Stimulated activated CD8-positive, alpha-beta memory T cell treated with anti-CD3 and anti-CD28 coated beads, Interleukin-4, amount 100 ng/mL, for 1 hour (primary cell): Measurements from ENCODE around the gene TMPRSS4.

Source experiments
- DNase-seq, 2 donors: peaks; one replicate each; pipeline ENCODE4 v3.0.0-alpha.2; 2020; ENCODE audit warnings: low read depth in 2 of 2, low spot score in 1 of 2

TMPRSS4 gene, protein sequence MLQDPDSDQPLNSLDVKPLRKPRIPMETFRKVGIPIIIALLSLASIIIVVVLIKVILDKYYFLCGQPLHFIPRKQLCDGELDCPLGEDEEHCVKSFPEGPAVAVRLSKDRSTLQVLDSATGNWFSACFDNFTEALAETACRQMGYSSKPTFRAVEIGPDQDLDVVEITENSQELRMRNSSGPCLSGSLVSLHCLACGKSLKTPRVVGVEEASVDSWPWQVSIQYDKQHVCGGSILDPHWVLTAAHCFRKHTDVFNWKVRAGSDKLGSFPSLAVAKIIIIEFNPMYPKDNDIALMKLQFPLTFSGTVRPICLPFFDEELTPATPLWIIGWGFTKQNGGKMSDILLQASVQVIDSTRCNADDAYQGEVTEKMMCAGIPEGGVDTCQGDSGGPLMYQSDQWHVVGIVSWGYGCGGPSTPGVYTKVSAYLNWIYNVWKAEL

DNA sequence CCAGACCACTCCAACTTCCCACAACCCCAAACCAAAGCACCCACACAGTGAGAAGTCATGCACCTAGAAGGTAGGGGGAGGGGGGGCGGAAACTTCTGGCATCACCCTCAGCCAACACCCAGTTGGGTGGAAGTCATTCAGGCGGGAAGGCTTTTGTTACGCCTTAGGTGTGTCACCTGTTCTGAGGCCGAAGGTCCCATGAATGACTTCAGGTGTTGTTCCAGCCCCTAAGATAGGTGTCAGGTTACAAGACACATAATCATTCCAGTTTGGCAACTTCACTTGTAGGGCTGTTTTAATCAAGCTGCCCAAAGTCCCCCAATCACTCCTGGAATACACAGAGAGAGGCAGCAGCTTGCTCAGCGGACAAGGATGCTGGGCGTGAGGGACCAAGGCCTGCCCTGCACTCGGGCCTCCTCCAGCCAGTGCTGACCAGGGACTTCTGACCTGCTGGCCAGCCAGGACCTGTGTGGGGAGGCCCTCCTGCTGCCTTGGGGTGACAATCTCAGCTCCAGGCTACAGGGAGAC is at the start of gene TMPRSS4:
TSS of gene TMPRSS4 (plus strand) at position 325 of the 528 bp plus-strand sequence. CDS start 225 bp downstream, outside the sequence.
- DNase-seq, result no peak

DNA sequence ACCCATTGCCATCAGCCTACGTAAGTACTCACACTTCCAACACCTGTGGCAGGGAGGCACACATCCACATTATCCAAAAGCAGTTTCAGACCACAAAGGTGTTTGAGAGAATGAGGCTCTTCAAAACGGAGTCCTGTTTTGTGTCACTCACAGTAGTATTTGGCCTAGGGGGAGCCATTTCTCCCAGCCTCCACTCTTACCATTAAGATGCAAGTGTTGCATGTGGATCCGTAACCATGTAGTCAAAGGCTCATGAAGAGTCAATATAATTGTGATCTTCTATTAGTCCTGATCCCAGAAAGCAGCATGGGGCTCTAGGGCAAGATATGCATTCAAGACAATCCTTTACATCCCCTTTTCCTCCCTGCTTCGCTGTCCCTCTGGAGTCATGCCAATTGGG is 49.2 kb upstream of the TMPRSS4 start:
- DNase-seq, result no peak

DNA sequence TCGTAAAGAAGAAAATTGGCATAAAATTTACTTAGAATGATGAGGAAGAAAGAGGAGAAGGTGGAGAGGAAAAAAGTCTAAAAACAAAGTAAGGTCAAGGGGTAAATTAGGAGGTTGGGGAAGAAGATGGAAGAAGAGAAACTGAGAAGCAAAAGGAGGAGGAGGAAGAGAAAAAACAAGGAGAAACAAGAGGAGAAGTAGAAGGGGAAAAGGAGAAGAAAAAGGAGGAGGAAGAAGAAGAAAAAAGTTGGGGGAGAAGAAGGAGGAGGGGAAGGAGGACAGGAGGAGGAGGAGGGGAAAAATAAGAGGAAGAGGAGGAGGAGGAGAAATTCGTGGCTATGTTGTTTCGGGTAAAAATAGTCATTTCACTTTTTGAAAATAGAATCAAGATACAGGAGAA is 48.3 kb upstream of the TMPRSS4 start:
- DNase-seq, result no peak

DNA sequence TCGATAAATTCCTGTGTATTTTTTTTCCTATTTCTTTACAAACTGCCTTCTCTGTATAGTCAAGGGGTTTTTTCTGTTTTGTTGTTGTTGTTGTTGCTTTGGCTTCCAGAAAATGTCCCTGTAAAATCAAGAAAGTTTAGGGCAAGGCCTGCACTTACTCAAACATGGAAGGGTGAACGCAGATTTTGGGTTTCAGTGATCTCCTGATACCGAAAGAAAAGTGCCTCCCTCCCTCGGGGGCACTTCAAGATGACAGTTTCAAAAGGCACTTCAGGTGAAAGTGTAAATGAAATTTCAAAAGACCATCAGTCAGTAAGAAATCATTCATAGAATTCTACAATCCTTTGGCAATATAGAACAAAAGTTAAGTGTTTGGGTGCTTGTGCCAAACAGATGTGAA is 43.4 kb upstream of the TMPRSS4 start:
- DNase-seq, result no peak

DNA sequence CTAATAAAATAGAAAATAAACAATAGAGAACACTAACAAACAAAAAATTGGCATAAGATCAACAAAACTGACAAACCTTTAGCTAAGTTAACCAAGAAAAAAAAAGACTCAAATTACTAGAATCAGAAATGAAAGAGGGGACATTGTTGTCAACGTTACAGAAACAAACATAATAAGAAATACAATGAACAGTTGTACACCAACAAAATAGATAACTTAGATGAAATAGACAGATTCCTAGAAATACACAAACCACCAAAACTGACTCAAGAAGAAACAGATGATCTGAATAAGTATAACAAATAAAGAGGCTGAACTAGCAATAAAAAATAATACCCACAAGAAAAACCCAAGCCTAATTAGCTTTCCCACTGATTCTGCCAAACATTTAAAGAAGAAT is 34.7 kb upstream of the TMPRSS4 start:
- no peak for DNase-seq

DNA sequence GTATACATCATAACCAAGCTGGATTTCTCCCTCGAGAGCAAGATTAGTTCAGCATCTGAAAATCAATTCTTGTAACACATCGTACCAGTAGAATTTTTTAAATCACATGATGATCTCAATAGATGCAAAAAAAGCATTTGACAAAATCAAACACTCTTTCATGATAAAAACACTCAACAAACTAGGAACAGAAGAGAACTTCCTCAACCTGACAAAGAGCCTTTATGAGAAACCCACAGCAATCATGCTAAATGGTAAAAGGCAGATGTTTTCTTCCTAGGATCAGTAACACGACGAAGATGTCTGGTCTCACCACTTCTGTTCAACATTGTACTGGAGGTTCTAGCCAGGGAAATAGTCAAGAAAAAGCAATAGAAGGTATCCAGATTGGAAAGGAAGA is 34.1 kb upstream of the TMPRSS4 start:
- DNase-seq, result no peak

DNA sequence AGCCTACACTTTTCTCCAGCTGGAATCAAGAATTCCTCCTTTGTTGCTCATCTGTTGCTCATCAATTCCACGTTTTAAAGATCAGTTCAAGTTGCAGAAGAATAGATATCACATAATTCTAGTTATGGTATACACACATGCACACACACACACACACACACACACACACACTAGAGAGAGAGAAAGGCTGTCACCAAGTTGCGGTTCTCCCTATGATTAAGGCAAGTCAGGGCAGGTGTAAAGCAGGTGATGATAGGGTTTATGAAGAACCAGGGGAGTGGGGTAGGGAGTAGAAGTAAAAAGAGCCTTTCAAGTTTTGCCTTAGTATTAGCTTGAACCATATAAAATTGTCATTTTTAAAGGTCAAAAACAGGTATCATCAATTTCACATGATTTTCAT is 31.7 kb upstream of the TMPRSS4 start:
- no peak for DNase-seq

DNA sequence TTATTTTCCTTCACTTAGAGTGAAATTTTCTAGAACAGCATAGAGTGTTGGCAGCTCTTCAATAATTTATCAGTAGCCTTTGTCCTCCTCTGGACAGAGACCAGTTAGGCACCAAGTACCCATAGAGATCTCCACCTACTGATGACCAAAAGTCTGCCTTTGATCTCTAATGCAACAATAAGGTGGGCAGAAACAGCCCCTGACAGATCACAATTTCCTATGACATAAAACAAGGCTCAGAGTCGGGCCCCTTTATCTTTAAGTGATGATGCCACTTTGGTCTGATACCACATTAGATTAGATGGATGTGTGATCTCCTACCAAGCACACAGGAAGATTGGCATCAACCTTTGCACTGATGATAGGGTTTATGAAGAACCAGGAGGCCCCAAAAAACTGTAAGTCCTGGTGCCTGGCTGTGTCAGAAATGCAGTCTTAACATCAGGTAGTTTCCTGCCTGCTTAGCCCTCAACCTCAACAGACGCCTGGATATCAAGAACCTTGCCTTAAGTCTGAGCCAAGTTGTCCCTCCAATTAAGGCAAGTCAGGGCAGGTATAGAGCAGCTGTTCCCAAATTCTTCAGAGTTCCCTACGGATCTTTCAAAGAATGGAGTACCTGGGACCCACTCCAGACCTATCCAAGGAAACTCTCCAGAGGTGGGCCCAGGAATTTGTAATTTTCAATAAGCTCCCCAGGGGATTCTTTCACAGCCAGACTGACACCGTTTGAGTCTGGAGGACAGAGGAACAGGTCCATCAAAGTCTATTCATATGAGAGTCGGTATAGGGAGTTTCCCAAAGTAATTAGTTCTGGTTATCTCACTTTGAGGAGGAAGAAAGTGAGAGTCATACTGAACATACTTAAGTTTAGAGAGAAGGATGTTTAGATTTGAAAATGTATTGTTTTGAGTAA is 30.6 kb upstream of the TMPRSS4 start:
- peak in 1 of 2 donors; percentile 30 for DNase-seq

DNA sequence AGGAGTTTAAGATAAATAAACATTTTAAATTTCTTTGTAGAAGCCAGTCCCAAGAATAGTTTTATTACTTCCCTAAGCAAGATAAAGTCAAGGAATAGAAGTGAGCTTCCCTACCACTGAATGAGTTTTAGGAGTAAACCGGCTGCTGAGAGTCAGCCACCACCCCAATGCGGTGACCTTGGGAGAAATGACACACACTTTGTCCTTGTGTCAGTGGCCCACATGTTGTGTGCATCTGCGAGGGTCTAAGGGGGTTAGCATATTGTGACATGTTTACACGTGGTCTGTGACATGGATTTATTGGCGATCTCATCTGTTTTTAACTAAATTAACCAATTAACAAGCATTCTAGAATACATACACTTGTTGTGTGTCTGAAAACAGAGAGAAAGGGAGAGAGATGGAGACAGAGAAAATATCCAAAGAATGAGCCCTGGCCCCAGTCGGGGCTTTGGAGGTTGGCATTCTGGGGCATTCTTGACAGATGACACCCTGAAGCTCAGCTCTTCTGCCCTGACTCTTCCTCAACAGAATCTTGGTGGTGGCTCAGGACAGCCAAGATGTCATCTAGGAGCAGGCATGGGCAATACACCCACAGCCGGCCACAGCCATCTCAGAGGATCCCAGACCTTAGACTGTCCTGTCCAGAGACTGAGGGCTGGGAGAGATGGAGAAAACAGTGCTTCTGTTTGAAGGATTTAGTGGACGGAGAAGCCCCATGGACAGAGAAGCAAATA is 29.7 kb upstream of the TMPRSS4 start:
- no peak for DNase-seq

DNA sequence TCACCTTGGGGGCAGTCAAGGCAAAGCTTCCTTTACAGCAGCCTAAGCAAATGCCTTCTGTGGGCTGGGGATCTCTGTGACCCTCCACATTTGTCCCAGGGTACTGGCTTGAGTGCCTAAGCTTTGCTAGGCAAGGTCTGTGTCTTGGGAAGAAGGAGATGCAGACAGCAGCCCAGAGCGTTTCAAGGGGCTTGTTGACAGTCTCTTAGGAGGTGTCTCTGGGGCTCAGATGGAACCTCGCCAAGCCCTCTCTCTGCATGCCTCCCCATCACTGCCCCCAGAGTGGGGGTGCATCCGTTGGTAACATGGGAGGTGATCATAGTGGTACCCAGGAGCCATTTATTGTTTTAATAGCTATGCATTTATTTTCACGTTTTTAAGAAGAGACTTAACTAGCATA is 29.1 kb upstream of the TMPRSS4 start:
- no peak for DNase-seq

DNA sequence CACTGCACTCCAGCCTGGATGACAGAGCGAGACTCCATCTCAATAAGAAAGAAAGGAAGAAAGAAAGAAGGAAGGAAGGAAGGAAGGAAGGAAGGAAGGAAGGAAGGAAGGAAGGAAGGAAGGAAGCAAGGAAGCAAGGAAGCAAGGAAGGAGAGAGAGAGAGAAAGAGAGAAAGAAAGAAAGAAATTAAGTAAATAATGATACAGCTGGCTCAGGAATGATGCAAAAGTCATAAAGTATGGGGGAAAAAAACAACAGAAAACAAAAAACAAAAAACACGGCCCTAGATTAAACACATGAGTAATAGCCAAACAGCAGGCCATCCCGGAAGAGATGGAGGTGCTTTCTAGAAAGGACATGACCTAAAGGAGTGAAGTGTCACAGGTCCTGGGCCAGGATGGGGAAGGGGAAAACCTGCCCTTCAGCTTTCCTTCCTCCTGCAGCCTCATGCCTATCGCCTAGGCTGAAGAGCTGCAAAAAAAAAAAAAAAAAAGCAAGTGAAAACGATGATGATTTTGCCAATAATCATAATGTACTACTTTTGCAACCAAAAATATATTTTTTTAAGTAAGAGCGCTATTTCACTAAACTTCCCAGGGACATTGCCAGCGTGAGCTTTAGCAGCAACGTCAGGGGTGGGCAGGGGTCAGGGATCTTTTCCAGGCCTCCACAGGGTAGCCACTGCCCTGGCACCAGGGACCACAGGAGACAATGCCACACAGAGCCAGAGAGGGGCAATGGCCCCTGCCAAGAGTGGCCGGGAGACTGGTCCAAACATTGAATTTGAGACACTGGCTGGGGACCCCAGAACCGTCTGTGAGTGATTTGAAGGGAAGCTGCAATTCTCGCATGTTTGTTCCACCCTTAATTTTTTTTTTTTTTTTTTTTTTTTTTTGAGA is 28.2 kb upstream of the TMPRSS4 start:
- DNase-seq, result no peak

DNA sequence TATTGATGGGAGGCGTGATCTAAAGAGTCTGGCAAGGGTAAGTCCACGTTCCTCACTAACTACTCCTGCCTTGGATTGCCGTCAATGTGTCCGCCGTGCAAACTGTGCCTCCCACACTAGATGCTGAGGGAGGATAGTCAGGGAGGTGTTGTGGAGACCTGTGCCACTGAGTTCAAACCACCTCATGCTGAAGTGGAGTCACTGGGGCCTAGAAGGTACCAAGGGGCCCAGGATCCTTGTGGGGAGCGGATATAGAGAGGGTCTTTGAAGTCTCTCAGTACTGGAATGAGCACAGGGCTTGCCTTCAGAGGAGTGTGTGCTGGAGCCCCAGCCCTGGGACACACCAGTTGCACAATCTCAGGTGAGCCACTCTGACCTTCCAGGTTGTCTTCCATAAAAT is 27.1 kb upstream of the TMPRSS4 start:
- DNase-seq, result no peak

DNA sequence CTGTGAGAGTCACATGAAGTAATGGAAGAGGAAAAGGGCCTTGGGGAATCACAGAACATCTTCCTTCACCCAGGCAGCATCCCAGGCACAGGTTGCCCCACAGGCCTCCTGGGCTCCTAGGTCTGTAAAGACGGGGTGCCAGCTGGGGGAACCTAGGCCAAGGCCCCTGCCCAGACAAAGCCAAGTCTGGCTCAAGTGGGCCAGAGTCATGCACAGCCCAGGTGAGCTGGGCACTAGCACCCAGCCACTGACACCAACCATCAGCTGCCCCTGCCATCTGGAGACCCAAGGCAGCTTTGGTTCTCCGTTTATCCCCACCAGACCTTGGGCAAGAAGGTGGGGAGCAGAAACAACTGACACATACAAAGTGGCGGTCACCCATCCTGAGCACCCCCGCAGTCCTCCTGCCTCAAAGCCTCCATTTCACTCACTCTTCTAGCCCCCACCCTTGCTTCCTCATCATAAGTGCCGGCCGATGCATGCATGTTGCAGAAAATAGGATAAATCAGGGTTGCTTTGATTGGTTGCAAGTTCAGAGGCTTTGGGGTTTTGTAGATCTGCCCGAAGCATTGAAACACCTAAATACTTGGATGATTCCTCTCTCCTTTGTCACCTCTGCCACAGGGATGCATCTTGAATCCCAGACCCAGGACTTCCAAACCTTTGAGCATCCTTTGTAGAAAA is 26.5 kb upstream of the TMPRSS4 start:
- DNase-seq, result no peak

DNA sequence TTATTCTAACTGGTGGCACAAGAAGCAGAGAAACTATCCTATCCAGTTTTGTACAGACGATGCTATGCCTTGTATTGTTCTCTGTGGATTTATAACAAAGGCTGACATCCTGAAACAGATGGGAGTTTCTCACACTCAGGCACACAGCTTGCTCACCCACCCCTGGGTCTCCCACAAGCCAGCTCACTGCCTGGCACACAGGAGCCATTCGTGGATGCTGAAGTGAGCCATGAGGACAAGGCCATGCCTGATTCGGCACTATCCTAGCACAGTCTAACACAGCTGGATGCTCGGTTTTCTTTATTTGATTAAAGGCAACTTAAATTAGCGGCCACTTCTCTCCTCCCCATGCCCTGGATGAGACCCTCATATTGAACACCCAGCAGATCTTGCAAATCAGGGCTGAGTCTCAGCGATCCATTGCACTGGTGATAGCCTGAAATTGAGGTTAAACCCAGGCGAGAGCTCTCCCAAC is 25.7 kb upstream of the TMPRSS4 start:
- no peak for DNase-seq

DNA sequence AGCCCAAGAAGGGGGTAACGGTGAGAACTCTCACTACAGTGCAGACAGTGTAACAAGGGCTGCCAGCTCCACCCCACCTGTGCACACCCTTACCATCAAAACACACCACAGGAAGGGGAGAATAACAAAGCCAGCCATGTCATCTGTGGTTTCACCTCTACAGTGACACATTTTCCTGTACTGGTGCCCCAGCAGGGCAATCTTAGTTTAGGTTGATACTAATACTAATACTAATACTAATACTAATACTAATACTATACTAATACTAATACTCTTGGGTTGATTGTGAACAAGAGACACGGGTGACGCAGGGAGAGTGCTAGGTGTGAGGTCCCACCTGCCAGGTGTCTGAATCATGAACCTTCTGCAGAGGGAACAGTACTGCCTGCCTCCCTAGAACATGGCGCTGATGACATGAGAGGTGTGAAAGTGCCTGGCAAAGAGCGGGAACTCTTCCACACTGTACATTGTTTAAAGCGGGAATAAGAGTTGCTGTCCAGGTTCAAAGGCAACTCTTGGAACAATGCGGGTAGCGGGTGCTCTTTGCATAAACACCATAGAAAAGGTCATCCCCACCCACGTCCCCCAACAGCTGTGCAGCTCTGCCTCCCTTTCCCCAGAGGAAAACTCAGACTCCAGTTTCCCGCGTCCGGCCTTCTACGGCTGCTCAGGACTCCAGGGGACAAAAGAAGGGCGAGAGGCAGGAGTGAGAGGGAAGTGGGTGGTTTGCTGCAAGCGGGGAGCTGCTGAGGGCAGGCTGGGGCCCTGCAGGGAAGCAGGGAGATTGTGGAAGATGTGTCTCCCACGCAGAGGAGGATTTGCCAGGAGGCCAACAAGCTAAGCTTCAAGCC is 25.0 kb upstream of the TMPRSS4 start:
- peak; percentile 22 to 50 for DNase-seq

DNA sequence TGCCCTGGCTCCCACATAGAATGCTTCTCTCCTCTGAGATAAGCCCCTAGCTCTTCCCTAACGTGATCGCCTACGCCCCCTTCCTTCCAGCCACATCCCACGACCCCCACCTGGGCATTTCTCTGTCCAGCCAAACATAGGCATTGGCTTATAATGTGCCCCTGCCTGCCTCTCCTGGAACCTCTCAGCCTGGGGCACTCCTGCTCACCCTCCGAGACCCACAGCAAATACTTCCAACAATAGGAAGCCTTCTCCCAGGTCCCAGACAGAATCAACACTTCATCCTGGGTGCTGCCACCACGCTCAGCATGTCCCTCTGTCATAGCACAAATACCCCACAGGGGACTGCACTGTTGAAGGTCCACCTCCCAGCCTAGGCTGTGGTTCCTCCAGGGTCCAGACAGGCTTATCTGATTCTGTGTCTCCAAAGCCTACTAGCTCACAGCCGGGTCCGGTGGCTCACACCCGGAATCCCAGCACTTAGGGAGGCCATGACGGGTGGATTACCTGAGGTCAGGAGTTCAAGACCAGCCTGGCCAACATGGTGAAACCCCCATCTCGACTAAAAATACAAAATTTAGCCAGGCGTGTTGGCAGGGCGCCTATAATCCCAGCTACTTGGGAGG is 24.2 kb upstream of the TMPRSS4 start:
- DNase-seq, result no peak

DNA sequence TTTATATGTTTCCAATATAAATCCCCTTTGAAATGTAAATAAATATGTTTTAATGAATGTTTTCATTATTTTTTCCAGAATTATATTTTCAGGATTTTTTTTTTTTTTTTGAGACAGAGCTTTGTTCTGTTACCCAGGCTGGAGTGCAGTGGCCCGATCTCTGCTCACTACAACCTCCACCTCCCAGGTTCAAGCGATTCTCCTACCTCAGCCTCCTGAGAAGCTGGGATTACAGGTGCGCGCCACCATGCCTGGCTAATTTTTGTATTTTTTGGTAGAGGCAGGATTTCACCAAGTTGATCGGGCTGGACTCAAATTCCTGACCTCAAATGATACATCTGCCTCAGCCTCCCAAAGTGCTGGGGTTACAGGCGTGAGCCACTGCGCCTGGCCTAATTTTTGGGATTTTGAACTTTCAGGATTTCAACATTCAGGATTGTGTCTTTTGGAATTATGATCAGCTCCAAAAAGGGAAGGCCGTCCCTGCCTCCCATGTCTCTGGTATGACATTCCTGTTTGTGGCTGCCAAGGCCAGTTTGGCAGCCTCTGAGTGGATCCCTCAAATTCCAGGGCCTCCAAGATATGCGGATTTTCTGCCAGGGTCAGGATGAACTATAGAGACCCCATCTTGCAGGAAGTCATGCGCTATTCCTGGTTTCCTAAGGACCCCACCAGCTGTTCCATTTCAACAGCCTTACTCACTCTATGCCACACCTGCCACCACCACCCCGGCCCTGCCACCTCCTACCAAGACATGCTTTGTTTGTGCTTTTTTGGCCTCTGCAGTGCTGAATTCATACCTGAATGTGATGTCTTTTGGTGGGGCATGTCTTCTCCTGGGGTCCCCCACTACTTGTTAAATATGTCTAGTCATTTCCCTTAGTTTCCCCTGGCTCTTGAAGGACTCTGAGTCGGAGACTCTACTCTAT is 21.9 kb upstream of the TMPRSS4 start:
- DNase-seq, result no peak
